Adrenal gland (tissue), 5 donors: Measurements from ENCODE around the gene SLC35A4.

ENCODE experiments used
- POLR2A ChIP-seq, 2 donors: fragments of 450-650 bp; IDR thresholded peaks; one replicate each; pipeline ENCODE4 v1.6.1; 2017; ENCODE audit warnings: antibody characterized with exemption in 2 of 2, mild to moderate bottlenecking in 2 of 2, moderate library complexity in 1 of 2
- TF ChIP-seq, protein P1 (sequence below), 6 experiments: fragments of 450-650 bp in 4 of 6; fragments of 200-600 bp in 2 of 6; sonication (generic) in 1 of 6; IDR thresholded peaks; 1 replicate in 5 of 6; 2 replicates in 1 of 6; pipeline versions ENCODE4 v1.5.1 to v1.8.0; 2016 to 2021; ENCODE audit warnings: antibody characterized with exemption in 6 of 6, mild to moderate bottlenecking in 2 of 6, moderate library complexity in 1 of 6
- donor health status: DM: no; HTN: no; CAD: no.

GRCh38 chr5:140542972-140543371, 21.7 kb upstream of the SLC35A4 start:
- TF ChIP-seq, protein P1, sequence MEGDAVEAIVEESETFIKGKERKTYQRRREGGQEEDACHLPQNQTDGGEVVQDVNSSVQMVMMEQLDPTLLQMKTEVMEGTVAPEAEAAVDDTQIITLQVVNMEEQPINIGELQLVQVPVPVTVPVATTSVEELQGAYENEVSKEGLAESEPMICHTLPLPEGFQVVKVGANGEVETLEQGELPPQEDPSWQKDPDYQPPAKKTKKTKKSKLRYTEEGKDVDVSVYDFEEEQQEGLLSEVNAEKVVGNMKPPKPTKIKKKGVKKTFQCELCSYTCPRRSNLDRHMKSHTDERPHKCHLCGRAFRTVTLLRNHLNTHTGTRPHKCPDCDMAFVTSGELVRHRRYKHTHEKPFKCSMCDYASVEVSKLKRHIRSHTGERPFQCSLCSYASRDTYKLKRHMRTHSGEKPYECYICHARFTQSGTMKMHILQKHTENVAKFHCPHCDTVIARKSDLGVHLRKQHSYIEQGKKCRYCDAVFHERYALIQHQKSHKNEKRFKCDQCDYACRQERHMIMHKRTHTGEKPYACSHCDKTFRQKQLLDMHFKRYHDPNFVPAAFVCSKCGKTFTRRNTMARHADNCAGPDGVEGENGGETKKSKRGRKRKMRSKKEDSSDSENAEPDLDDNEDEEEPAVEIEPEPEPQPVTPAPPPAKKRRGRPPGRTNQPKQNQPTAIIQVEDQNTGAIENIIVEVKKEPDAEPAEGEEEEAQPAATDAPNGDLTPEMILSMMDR (IDR thresholded peaks at IDR 0.05), result no peak
- TF ChIP-seq POLR2A (IDR thresholded peaks at IDR 0.05), result no peak
